RWPE2 (cell line): Measurements from ENCODE around the gene SERPINA3.
"Not testable (repeated sequence)": the region's sequence is repeated elsewhere in the genome, so short reads cannot be mapped to it uniquely, and the experiment has no call there.

ENCODE experiments used
- ATAC-seq: fragments of 200-7000 bp; cut with Tn5 transposase; 3 replicates; pipeline ENCODE4 v1.9.1; 2021; ENCODE audit warnings: low read depth
- DNase-seq: peaks from one replicate; pipeline ENCODE4 v3.0.0-alpha.2; 2020; ENCODE audit warnings: low spot score
- H3K27ac ChIP-seq: fragments of 450-650 bp; 2 replicates; pipeline ENCODE4 v1.5.1; 2017; ENCODE audit warnings: mild to moderate bottlenecking; ENCODE audit not compliant: poor library complexity, severe bottlenecking
- H3K27me3 ChIP-seq: fragments of 250-450 bp; sonication (Bioruptor Pico); 2 replicates; pipeline ENCODE4 v1.5.1; 2021; ENCODE audit warnings: mild to moderate bottlenecking, moderate library complexity; ENCODE audit not compliant: insufficient read depth, poor library complexity, severe bottlenecking
- H3K36me3 ChIP-seq: fragments of 250-450 bp; sonication (Bioruptor Pico); 2 replicates; pipeline ENCODE4 v1.5.1; 2020; ENCODE audit warnings: low read depth, mild to moderate bottlenecking, moderate library complexity
- H3K4me1 ChIP-seq: fragments of 250-450 bp; sonication (Bioruptor Pico); 2 replicates; pipeline ENCODE4 v1.5.1; 2021; ENCODE audit warnings: mild to moderate bottlenecking, moderate library complexity; ENCODE audit not compliant: insufficient read depth, poor library complexity, severe bottlenecking
- H3K4me3 ChIP-seq: fragments of 250-450 bp; sonication (Bioruptor Pico); 2 replicates; pipeline ENCODE4 v1.5.1; 2021; ENCODE audit warnings: mild to moderate bottlenecking, moderate library complexity; ENCODE audit not compliant: severe bottlenecking
- H3K9me3 ChIP-seq: fragments of 250-450 bp; sonication (Bioruptor Pico); 2 replicates; pipeline ENCODE4 v1.5.1; 2021; ENCODE audit warnings: mild to moderate bottlenecking, moderate library complexity; ENCODE audit not compliant: severe bottlenecking
- CTCF ChIP-seq: fragments of 450-650 bp; IDR thresholded peaks from one replicate; pipeline ENCODE4 v1.5.1; 2017; ENCODE audit warnings: mild to moderate bottlenecking, moderate library complexity; ENCODE audit not compliant: poor library complexity, severe bottlenecking

SERPINA3 gene

GRCh38 chr14:94636744-94637412 lies 24.7 kb downstream of the SERPINA3 start:
- H3K9me3 ChIP-seq, result no peaks in the 10 kb centered on the region
- no peak for TF ChIP-seq CTCF
- DNase-seq (no peak), ATAC-seq (no peak)
- peaks cover 6% of the 10 kb centered on the region for H3K27me3 ChIP-seq
- no peaks in the 10 kb centered on the region for H3K4me1 ChIP-seq
- no peak overlapping the region for H3K27ac ChIP-seq
- H3K4me3 ChIP-seq, result no peak overlapping the region
- no peaks in the 10 kb centered on the region for H3K36me3 ChIP-seq

- not testable (repeated sequence) for ATAC-seq, H3K9me3 ChIP-seq, H3K36me3 ChIP-seq, H3K27ac ChIP-seq, H3K4me3 ChIP-seq, H3K27me3 ChIP-seq, H3K4me1 ChIP-seq
- DNase-seq, result peak; percentile 41
Measured at GRCh38 chr14:94637814-94638213, 25.6 kb downstream of the SERPINA3 start.

- Histone ChIP-seq H3K9me3 (no peaks in the 10 kb centered on the region), H3K27me3 (peaks cover 3% of the 10 kb centered on the region), H3K4me3 (no peak overlapping the region), H3K27ac (no peak overlapping the region), H3K36me3 (no peaks in the 10 kb centered on the region), H3K4me1 (no peaks in the 10 kb centered on the region)
- DNase-seq, result no peak
- no peak for TF ChIP-seq CTCF
- peak; percentile 16; the same call in 1 of the 3 replicates for ATAC-seq
Measured at GRCh38 chr14:94638339-94638738, 26.1 kb downstream of the SERPINA3 start.

- Histone ChIP-seq H3K36me3 (no peaks in the 10 kb centered on the region), H3K9me3 (no peaks in the 10 kb centered on the region), H3K4me1 (no peaks in the 10 kb centered on the region), H3K27ac (no peak overlapping the region), H3K27me3 (no peaks in the 10 kb centered on the region), H3K4me3 (no peak overlapping the region)
- no peak for DNase-seq
- no peak for TF ChIP-seq CTCF
- ATAC-seq, result no peak
Measured at GRCh38 chr14:94638961-94639817, 27.0 kb downstream of the SERPINA3 start.

GRCh38 chr14:94640721-94641631 lies 28.8 kb downstream of the SERPINA3 start:
- Histone ChIP-seq H3K36me3 (no peaks in the 10 kb centered on the region), H3K4me3 (no peak overlapping the region), H3K27ac (no peak overlapping the region), H3K27me3 (no peaks in the 10 kb centered on the region), H3K4me1 (no peaks in the 10 kb centered on the region), H3K9me3 (no peaks in the 10 kb centered on the region)
- DNase-seq, result no peak
- peak; percentile 85 for ATAC-seq
- no peak for TF ChIP-seq CTCF
